Activated naive CD4-positive, alpha-beta T cell treated with anti-CD3 and anti-CD28 coated beads for 36 hours (primary cell): ENCODE measurements around the gene LGR4. TPM values are rescaled to one million over a fixed set of nuclear protein-coding genes. Genes with fewer than 3 reads are reported as not detected.
A peak's percentile ranks its signal among the peaks of the same experiment; 100 is the strongest.

Source experiments
- CTCF ChIA-PET: fragments of 350-600 bp; sonication (Branson Sonifier 250); formaldehyde crosslinking; loops from one replicate; lab custom pipeline; 2021; ENCODE audit warnings: antibody characterized with exemption; lab: Charles Lee
- DNase-seq: peaks from one replicate; pipeline ENCODE4 v3.0.0-alpha.2; 2020
- H3K27ac Mint-ChIP-seq: one replicate; pipeline ENCODE4 v1.8.0; 2021; ENCODE audit warnings: mild to moderate bottlenecking, mixed read lengths
- H3K27me3 Mint-ChIP-seq: one replicate; pipeline ENCODE4 v1.8.0; 2021; ENCODE audit warnings: low read depth, mixed read lengths
- H3K36me3 Mint-ChIP-seq: one replicate; pipeline ENCODE4 v1.8.0; 2021; ENCODE audit warnings: low read depth, mixed read lengths
- H3K4me1 Mint-ChIP-seq: one replicate; pipeline ENCODE4 v1.8.0; 2021; ENCODE audit warnings: low read depth, mixed read lengths
- H3K4me3 Mint-ChIP-seq: one replicate; pipeline ENCODE4 v1.8.0; 2021; ENCODE audit warnings: mild to moderate bottlenecking, moderate library complexity, mixed read lengths
- H3K9me3 Mint-ChIP-seq: one replicate; pipeline ENCODE4 v1.8.0; 2021; ENCODE audit warnings: mixed read lengths
- intact Hi-C: fragments of 100-400 bp; cut with micrococcal nuclease; formaldehyde crosslinking; loops from one replicate; pipeline ENCODE4 v1.15.1; 2023
- total RNA-seq, 2 experiments: library from RNA; stranded (reverse); gene quantifications; one replicate each; pipeline ENCODE4 v1.2.3, GENCODE V29; 2021

LGR4 gene
- total RNA-seq, 2 experiments from 2014 or later: 0.12 to 0.19 TPM

- peaks cover 13% of the 10 kb centered on the region for H3K36me3 Mint-ChIP-seq
- no peaks in the 10 kb centered on the region for H3K9me3 Mint-ChIP-seq
- H3K27ac Mint-ChIP-seq: peak overlapping the region; percentile 36
- no peak for DNase-seq
- no peak overlapping the region for H3K4me3 Mint-ChIP-seq
- H3K27me3 Mint-ChIP-seq: no peaks in the 10 kb centered on the region
- peaks cover 50% of the 10 kb centered on the region for H3K4me1 Mint-ChIP-seq
- intact Hi-C loops: no loop called here
- CTCF ChIA-PET: interaction anchor here (1.5 kb wide), 1 partner anchor 8 kb away, joined by 7 read pairs; no protein-coding TSS in a partner anchor
Measured at GRCh38 chr11:27504205-27504604, 31.6 kb upstream of the LGR4 start.

- no peaks in the 10 kb centered on the region for H3K27me3 Mint-ChIP-seq
- H3K4me3 Mint-ChIP-seq: no peak overlapping the region
- CTCF ChIA-PET: no interaction called here
- no peak for DNase-seq
- H3K27ac Mint-ChIP-seq: no peak overlapping the region
- H3K36me3 Mint-ChIP-seq: peaks cover 15% of the 10 kb centered on the region
- intact Hi-C loops: no loop called here
- peaks cover 43% of the 10 kb centered on the region for H3K4me1 Mint-ChIP-seq
- no peaks in the 10 kb centered on the region for H3K9me3 Mint-ChIP-seq
Measured at GRCh38 chr11:27501100-27501499, 28.5 kb upstream of the LGR4 start.

GRCh38 chr11:27497911-27498310 is 25.3 kb upstream of the LGR4 start:
- CTCF ChIA-PET: interaction anchor here (0.6 to 5.1 kb wide), 7 partner anchors 12 to 314 kb away, joined by 3 to 50 read pairs (median 4); no protein-coding TSS in a partner anchor
- intact Hi-C loops: loop anchor here (1.0 kb wide), 2 partner anchors 8 to 314 kb away; partner anchors contain the start of gene LIN7C
- no peaks in the 10 kb centered on the region for H3K9me3 Mint-ChIP-seq
- DNase-seq: no peak
- peaks cover 14% of the 10 kb centered on the region for H3K36me3 Mint-ChIP-seq
- H3K27ac Mint-ChIP-seq: no peak overlapping the region
- no peaks in the 10 kb centered on the region for H3K27me3 Mint-ChIP-seq
- peaks cover 22% of the 10 kb centered on the region for H3K4me1 Mint-ChIP-seq
- no peak overlapping the region for H3K4me3 Mint-ChIP-seq

GRCh38 chr11:27497284-27497866 is 24.8 kb upstream of the LGR4 start:
- CTCF ChIA-PET: interaction anchor here (0.8 to 5.1 kb wide), 9 partner anchors 7 to 339 kb away, joined by 3 to 50 read pairs (median 3); no protein-coding TSS in a partner anchor
- Mint-ChIP-seq H3K27ac (no peak overlapping the region), H3K27me3 (no peaks in the 10 kb centered on the region), H3K4me3 (no peak overlapping the region), H3K9me3 (no peaks in the 10 kb centered on the region), H3K36me3 (peaks cover 14% of the 10 kb centered on the region), H3K4me1 (peaks cover 19% of the 10 kb centered on the region)
- no peak for DNase-seq
- intact Hi-C loops: loop anchor here (1.0 kb wide), 2 partner anchors 9 to 313 kb away; partner anchors contain the start of gene LIN7C

- DNase-seq: no peak
- Mint-ChIP-seq H3K4me3 (no peak overlapping the region), H3K4me1 (peaks cover 12% of the 10 kb centered on the region), H3K9me3 (no peaks in the 10 kb centered on the region), H3K36me3 (peaks cover 11% of the 10 kb centered on the region), H3K27ac (no peak overlapping the region), H3K27me3 (no peaks in the 10 kb centered on the region)
- CTCF ChIA-PET: interaction anchor here (0.6 to 5.1 kb wide), 11 partner anchors 8 to 338 kb away, joined by 3 to 50 read pairs (median 4); no protein-coding TSS in a partner anchor
- intact Hi-C loops: no loop called here
Measured at GRCh38 chr11:27496461-27496860, 23.9 kb upstream of the LGR4 start.

- no peak overlapping the region for H3K27ac Mint-ChIP-seq
- H3K9me3 Mint-ChIP-seq: no peaks in the 10 kb centered on the region
- CTCF ChIA-PET: interaction anchor here (0.6 to 5.1 kb wide), 6 partner anchors 9 to 312 kb away, joined by 3 to 50 read pairs (median 8); no protein-coding TSS in a partner anchor
- peaks cover 15% of the 10 kb centered on the region for H3K36me3 Mint-ChIP-seq
- intact Hi-C loops: no loop called here
- peaks cover 11% of the 10 kb centered on the region for H3K4me1 Mint-ChIP-seq
- H3K27me3 Mint-ChIP-seq: no peaks in the 10 kb centered on the region
- no peak for DNase-seq
- H3K4me3 Mint-ChIP-seq: no peak overlapping the region
Measured at GRCh38 chr11:27495710-27496300, 23.2 kb upstream of the LGR4 start.

GRCh38 chr11:27489092-27489491 is 16.5 kb upstream of the LGR4 start:
- Mint-ChIP-seq H3K4me1 (no peaks in the 10 kb centered on the region), H3K4me3 (no peak overlapping the region), H3K27me3 (no peaks in the 10 kb centered on the region), H3K27ac (no peak overlapping the region), H3K36me3 (peaks cover 8% of the 10 kb centered on the region), H3K9me3 (no peaks in the 10 kb centered on the region)
- no peak for DNase-seq
- CTCF ChIA-PET: interaction anchor here (3.5 kb wide), 1 partner anchor 306 kb away, joined by 10 read pairs; no protein-coding TSS in a partner anchor
- intact Hi-C loops: no loop called here

GRCh38 chr11:27487706-27488105 is 15.1 kb upstream of the LGR4 start:
- DNase-seq: no peak
- H3K4me1 Mint-ChIP-seq: no peaks in the 10 kb centered on the region
- no peaks in the 10 kb centered on the region for H3K9me3 Mint-ChIP-seq
- CTCF ChIA-PET: interaction anchor here (0.7 to 4.9 kb wide), 6 partner anchors 10 to 304 kb away, joined by 3 to 50 read pairs (median 6); no protein-coding TSS in a partner anchor
- H3K36me3 Mint-ChIP-seq: peaks cover 8% of the 10 kb centered on the region
- no peak overlapping the region for H3K4me3 Mint-ChIP-seq
- H3K27me3 Mint-ChIP-seq: no peaks in the 10 kb centered on the region
- intact Hi-C loops: loop anchor here (2.0 kb wide), 1 partner anchor 1201 kb away; no protein-coding TSS in a partner anchor
- H3K27ac Mint-ChIP-seq: no peak overlapping the region

GRCh38 chr11:27485930-27486773 is 13.6 kb upstream of the LGR4 start:
- Mint-ChIP-seq H3K9me3 (no peaks in the 10 kb centered on the region), H3K4me3 (no peak overlapping the region)
- CTCF ChIA-PET: interaction anchor here (0.6 to 5.1 kb wide), 26 partner anchors 8 to 1190 kb away, joined by 3 to 87 read pairs (median 4); partner anchors contain the start of genes CCDC34 and LGR4

GRCh38 chr11:27482793-27483192 is 10.2 kb upstream of the LGR4 start:
- no peaks in the 10 kb centered on the region for H3K27me3 Mint-ChIP-seq
- no peak overlapping the region for H3K4me3 Mint-ChIP-seq
- intact Hi-C loops: no loop called here
- no peak overlapping the region for H3K27ac Mint-ChIP-seq
- H3K36me3 Mint-ChIP-seq: no peaks in the 10 kb centered on the region
- no peak for DNase-seq
- H3K4me1 Mint-ChIP-seq: no peaks in the 10 kb centered on the region
- CTCF ChIA-PET: interaction anchor here (1.1 to 5.1 kb wide), 3 partner anchors 269 to 297 kb away, joined by 3 to 87 read pairs (median 3); no protein-coding TSS in a partner anchor
- no peaks in the 10 kb centered on the region for H3K9me3 Mint-ChIP-seq

More at GRCh38 chr11:27485930-27486773, 13.6 kb upstream of the LGR4 start:
- intact Hi-C loops: loop anchor here (1.0 to 2.0 kb wide), 5 partner anchors 190 to 1199 kb away; no protein-coding TSS in a partner anchor
- DNase-seq: peak; percentile 57
- H3K27me3 Mint-ChIP-seq: no peaks in the 10 kb centered on the region
- H3K36me3 Mint-ChIP-seq: peaks cover 5% of the 10 kb centered on the region
- H3K27ac Mint-ChIP-seq: no peak overlapping the region
- no peaks in the 10 kb centered on the region for H3K4me1 Mint-ChIP-seq

- CTCF ChIA-PET: interaction anchor here (1.1 to 5.1 kb wide), 2 partner anchors 268 to 297 kb away, joined by 3 to 87 read pairs; no protein-coding TSS in a partner anchor
- intact Hi-C loops: no loop called here
Measured at GRCh38 chr11:27481992-27482391, 9.4 kb upstream of the LGR4 start.

More at GRCh38 chr11:27481992-27482391, 9.4 kb upstream of the LGR4 start:
- Mint-ChIP-seq H3K27ac (no peak overlapping the region), H3K36me3 (no peaks in the 10 kb centered on the region), H3K27me3 (no peaks in the 10 kb centered on the region), H3K9me3 (no peaks in the 10 kb centered on the region), H3K4me1 (no peaks in the 10 kb centered on the region), H3K4me3 (no peak overlapping the region)
- DNase-seq: no peak
